ENCODE data around the gene NOTCH1. TPM values are rescaled to one million over a fixed set of nuclear protein-coding genes. Genes with fewer than 3 reads are reported as not detected.

Gene NOTCH1
- total and polyA plus RNA-seq, 2 donors (not counting 1 experiment from before 2014, with no cell fraction given) = 3.3 to 10.9 TPM

- H3K27me3 ChIP-seq (ENCODE audit: control insufficient read depth, insufficient read depth, low read length) = no peaks in the 10 kb centered on the region
- H3K4me3 ChIP-seq (replicated peaks in 1 of 4; ENCODE audit: control extremely low read depth in 1 of 4, insufficient read depth in 1 of 4, low read depth in 3 of 4, low read length in 4 of 4) = no peak overlapping the region
- TF ChIP-seq, protein P1, sequence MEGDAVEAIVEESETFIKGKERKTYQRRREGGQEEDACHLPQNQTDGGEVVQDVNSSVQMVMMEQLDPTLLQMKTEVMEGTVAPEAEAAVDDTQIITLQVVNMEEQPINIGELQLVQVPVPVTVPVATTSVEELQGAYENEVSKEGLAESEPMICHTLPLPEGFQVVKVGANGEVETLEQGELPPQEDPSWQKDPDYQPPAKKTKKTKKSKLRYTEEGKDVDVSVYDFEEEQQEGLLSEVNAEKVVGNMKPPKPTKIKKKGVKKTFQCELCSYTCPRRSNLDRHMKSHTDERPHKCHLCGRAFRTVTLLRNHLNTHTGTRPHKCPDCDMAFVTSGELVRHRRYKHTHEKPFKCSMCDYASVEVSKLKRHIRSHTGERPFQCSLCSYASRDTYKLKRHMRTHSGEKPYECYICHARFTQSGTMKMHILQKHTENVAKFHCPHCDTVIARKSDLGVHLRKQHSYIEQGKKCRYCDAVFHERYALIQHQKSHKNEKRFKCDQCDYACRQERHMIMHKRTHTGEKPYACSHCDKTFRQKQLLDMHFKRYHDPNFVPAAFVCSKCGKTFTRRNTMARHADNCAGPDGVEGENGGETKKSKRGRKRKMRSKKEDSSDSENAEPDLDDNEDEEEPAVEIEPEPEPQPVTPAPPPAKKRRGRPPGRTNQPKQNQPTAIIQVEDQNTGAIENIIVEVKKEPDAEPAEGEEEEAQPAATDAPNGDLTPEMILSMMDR (conservative IDR thresholded peaks at IDR 0.05 in 1 of 2, IDR thresholded peaks at IDR 0.05 in 1 of 2; ENCODE audit: low read depth in 1 of 2, low read length in 2 of 2) = no peak
- TF ChIP-seq EZH2 (IDR thresholded peaks at IDR 0.05; ENCODE audit: low read length, missing control alignments) = no peak
These were observed 28.7 kb downstream of the NOTCH1 start for GRCh38 chr9:136517012-136517743.

DNA sequence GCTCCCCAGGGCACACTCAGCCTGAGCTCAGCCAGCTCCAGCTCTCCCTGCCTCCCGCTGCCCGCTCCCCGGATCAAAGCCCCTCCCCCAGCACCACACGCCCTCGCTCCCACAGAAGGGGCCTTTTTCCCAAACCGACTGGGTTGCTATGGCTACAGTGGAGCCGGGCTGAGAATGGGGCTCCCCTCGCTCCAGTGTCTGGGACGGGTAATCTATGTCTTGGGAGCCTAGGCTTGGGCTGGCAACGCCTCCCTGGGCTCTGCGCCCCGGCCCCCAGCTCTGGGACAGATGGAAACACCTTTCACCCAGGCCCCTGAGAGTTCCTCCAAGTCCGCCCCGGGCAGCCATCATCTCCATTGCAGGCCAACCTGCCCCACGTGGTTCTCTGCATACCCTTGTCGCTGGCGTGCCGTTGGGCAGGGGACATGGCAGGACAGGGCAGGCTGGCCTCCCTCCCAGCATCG is 29.6 kb downstream of the NOTCH1 start:
- Histone ChIP-seq H3K27me3 (ENCODE audit: control insufficient read depth, insufficient read depth, low read length) (no peaks in the 10 kb centered on the region), H2AFZ (ENCODE audit: low read length) (no peak overlapping the region), H3K27ac (ENCODE audit: insufficient read depth, low read length) (no peak overlapping the region), H4K20me1 (ENCODE audit: control insufficient read depth, extremely low read depth, insufficient read depth, low read length) (no peaks in the 10 kb centered on the region), H3K4me2 (ENCODE audit: extremely low read depth, insufficient read depth, low read length) (no peak overlapping the region), H3K4me3 (replicated peaks in 1 of 4; ENCODE audit: control extremely low read depth in 1 of 4, insufficient read depth in 1 of 4, low read depth in 3 of 4, low read length in 4 of 4) (no peak overlapping the region), H3K9ac (ENCODE audit: insufficient read depth, low read length) (no peak overlapping the region), H3K4me1 (ENCODE audit: control insufficient read depth, extremely low read depth, insufficient read depth, low read length) (no peaks in the 10 kb centered on the region), H3K36me3 (ENCODE audit: control insufficient read depth, insufficient read depth, low read length) (peaks cover 45% of the 10 kb centered on the region), H3K9me3 (ENCODE audit: control insufficient read depth, insufficient read depth, low read depth, low read length) (no peaks in the 10 kb centered on the region), H3K79me2 (ENCODE audit: control insufficient read depth, insufficient read depth, low read length) (no peaks in the 10 kb centered on the region)
- TF ChIP-seq EZH2 (IDR thresholded peaks at IDR 0.05; ENCODE audit: low read length, missing control alignments) = no peak
- TF ChIP-seq, protein P1 (conservative IDR thresholded peaks at IDR 0.05 in 1 of 2, IDR thresholded peaks at IDR 0.05 in 1 of 2; ENCODE audit: low read depth in 1 of 2, low read length in 2 of 2) = no peak
- no peak for DNase-seq (ENCODE audit: low read depth in 2 of 2)

More at GRCh38 chr9:136517012-136517743, 28.7 kb downstream of the NOTCH1 start:
- no peak for DNase-seq (ENCODE audit: low read depth in 2 of 2)
- Histone ChIP-seq H3K36me3 (ENCODE audit: control insufficient read depth, insufficient read depth, low read length) (peaks cover 38% of the 10 kb centered on the region), H3K9me3 (ENCODE audit: control insufficient read depth, insufficient read depth, low read depth, low read length) (no peaks in the 10 kb centered on the region), H3K4me1 (ENCODE audit: control insufficient read depth, extremely low read depth, insufficient read depth, low read length) (no peaks in the 10 kb centered on the region), H2AFZ (ENCODE audit: low read length) (no peak overlapping the region), H3K9ac (ENCODE audit: insufficient read depth, low read length) (no peak overlapping the region), H3K4me2 (ENCODE audit: extremely low read depth, insufficient read depth, low read length) (no peak overlapping the region), H3K27ac (ENCODE audit: insufficient read depth, low read length) (no peak overlapping the region), H3K79me2 (ENCODE audit: control insufficient read depth, insufficient read depth, low read length) (no peaks in the 10 kb centered on the region), H4K20me1 (ENCODE audit: control insufficient read depth, extremely low read depth, insufficient read depth, low read length) (no peaks in the 10 kb centered on the region)

DNA sequence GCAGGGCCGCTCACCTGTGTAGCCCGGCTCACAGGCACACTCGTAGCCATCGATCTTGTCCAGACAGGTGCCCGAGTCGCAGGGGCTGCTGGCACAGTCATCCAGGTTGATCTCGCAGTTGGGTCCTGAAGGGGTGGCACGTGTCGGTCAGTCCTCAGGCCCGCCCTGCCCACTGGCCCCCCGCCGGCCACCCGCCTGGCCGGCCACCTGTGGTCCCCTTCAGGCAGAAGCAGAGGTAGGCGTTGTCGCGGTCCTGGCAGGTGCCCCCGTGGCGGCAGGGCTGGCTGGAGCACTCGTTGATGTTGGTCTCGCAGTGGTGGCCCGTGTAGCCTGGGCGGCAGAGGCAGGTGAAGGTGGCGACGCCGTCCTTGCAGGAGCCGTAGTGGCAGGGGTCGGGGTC is 30.6 kb downstream of the NOTCH1 start:
- H3K79me2 ChIP-seq (ENCODE audit: control insufficient read depth, insufficient read depth, low read length) = no peaks in the 10 kb centered on the region

More for the DNA sequence above, 30.6 kb downstream of the NOTCH1 start:
- Histone ChIP-seq H3K4me2 (ENCODE audit: extremely low read depth, insufficient read depth, low read length) (no peak overlapping the region), H3K4me1 (ENCODE audit: control insufficient read depth, extremely low read depth, insufficient read depth, low read length) (no peaks in the 10 kb centered on the region), H3K4me3 (replicated peaks in 1 of 4; ENCODE audit: control extremely low read depth in 1 of 4, insufficient read depth in 1 of 4, low read depth in 3 of 4, low read length in 4 of 4) (no peak overlapping the region), H3K27ac (ENCODE audit: insufficient read depth, low read length) (no peak overlapping the region), H2AFZ (ENCODE audit: low read length) (no peak overlapping the region), H3K27me3 (ENCODE audit: control insufficient read depth, insufficient read depth, low read length) (no peaks in the 10 kb centered on the region), H3K36me3 (ENCODE audit: control insufficient read depth, insufficient read depth, low read length) (peaks cover 49% of the 10 kb centered on the region), H4K20me1 (ENCODE audit: control insufficient read depth, extremely low read depth, insufficient read depth, low read length) (no peaks in the 10 kb centered on the region), H3K9ac (ENCODE audit: insufficient read depth, low read length) (no peak overlapping the region), H3K9me3 (ENCODE audit: control insufficient read depth, insufficient read depth, low read depth, low read length) (no peaks in the 10 kb centered on the region)
- no peak for DNase-seq (ENCODE audit: low read depth in 2 of 2)
- TF ChIP-seq EZH2 (IDR thresholded peaks at IDR 0.05; ENCODE audit: low read length, missing control alignments) = no peak
- TF ChIP-seq, protein P1 (conservative IDR thresholded peaks at IDR 0.05 in 1 of 2, IDR thresholded peaks at IDR 0.05 in 1 of 2; ENCODE audit: low read depth in 1 of 2, low read length in 2 of 2) = no peak
